HepG2 (cell line): ENCODE measurements around the gene OR6C2. TPM values are rescaled to one million over a fixed set of nuclear protein-coding genes. Genes with fewer than 3 reads are reported as not detected.

ENCODE experiments used
- ATAC-seq: fragments of 200-7000 bp; cut with Tn5 transposase; 3 replicates; pipeline ENCODE4 v1.9.1; 2020; ENCODE audit warnings: mild to moderate bottlenecking, moderate library complexity
- BruUV-seq: library from RNA; stranded (reverse); fragments of 400-500 nt; replicated peaks from 2 replicates; lab custom pipeline; 2021; lab: Mats Ljungman, UMichigan
- CTCF ChIA-PET: fragments of 300-600 bp; formaldehyde crosslinking; extraction: SDS; loops from one replicate; lab custom pipeline; 2021; ENCODE audit warnings: low total read pairs, inconsistent platforms, low intra/inter-chr PET ratio; lab: Yijun Ruan, JAX
- POLR2A ChIA-PET: fragments of 350-600 bp; sonication (Branson Sonifier 250); formaldehyde crosslinking; loops from one replicate; lab custom pipeline; 2020; ENCODE audit warnings: antibody characterized with exemption, inconsistent platforms; lab: Yijun Ruan, JAX
- DNase-seq: peaks from one replicate; pipeline ENCODE4 v3.0.0-alpha.2; 2015; ENCODE audit warnings: low spot score
- FAIRE-seq: peaks from 3 replicates; lab custom pipeline; 2011; peaks lifted over from hg19 to GRCh38; lab: Jason Lieb, UNC
- H2AFZ ChIP-seq: one replicate; pipeline ENCODE4 v1.6.1; 2011; ENCODE audit warnings: low read length, inconsistent platforms
- H3K27ac ChIP-seq: fragments of 300-600 bp; 3 replicates; pipeline ENCODE4 v1.8.0; 2011; ENCODE audit warnings: mixed run types, mild to moderate bottlenecking, mixed read lengths, low read length, inconsistent platforms; ENCODE audit not compliant: insufficient read depth; ENCODE audit errors: extremely low read length
- H3K27me3 ChIP-seq, 2 experiments: fragments of 200-600 bp in 1 of 2; 2 replicates in 1 of 2; 3 replicates in 1 of 2; pipeline versions ENCODE4 v1.6.0 to v1.8.0; 2011; ENCODE audit warnings: low read length in 2 of 2, mild to moderate bottlenecking in 2 of 2, moderate library complexity in 2 of 2, inconsistent platforms in 1 of 2; ENCODE audit not compliant: insufficient read depth in 2 of 2, control insufficient read depth in 1 of 2
- H3K36me3 ChIP-seq, 2 experiments: fragments of 200-600 bp in 1 of 2; replicated peaks in 1 of 2; 2 replicates in 1 of 2; 3 replicates in 1 of 2; pipeline versions ENCODE4 v1.5.1 to v1.8.0; 2011; ENCODE audit warnings: low read length in 2 of 2, inconsistent platforms in 1 of 2; ENCODE audit not compliant: insufficient read depth in 2 of 2, control insufficient read depth in 1 of 2
- H3K4me1 ChIP-seq: 2 replicates; pipeline ENCODE4 v1.5.1; 2012; ENCODE audit warnings: low read length, inconsistent platforms; ENCODE audit not compliant: insufficient read depth
- H3K4me2 ChIP-seq: 2 replicates; pipeline ENCODE4 v1.6.0; 2011; ENCODE audit warnings: low read depth, low read length, inconsistent platforms
- H3K4me3 ChIP-seq, 3 experiments: fragments of 200-600 bp in 1 of 3; sonication (generic), shearing (Covaris generic) in 1 of 3; replicated peaks in 1 of 3; 2 replicates each; pipeline ENCODE4 v1.5.1; 2011 to 2016; ENCODE audit warnings: low read length in 3 of 3, inconsistent platforms in 2 of 3, low read depth in 2 of 3, mild to moderate bottlenecking in 2 of 3, control low read depth in 1 of 3, mixed read lengths in 1 of 3; ENCODE audit not compliant: insufficient read depth in 1 of 3
- H3K79me2 ChIP-seq: one replicate; pipeline ENCODE4 v1.6.1; 2011; ENCODE audit warnings: low read length, inconsistent platforms; ENCODE audit not compliant: insufficient read depth
- H3K9ac ChIP-seq: 2 replicates; pipeline ENCODE4 v1.6.0; 2011; ENCODE audit warnings: mild to moderate bottlenecking, low read depth, low read length, inconsistent platforms; ENCODE audit not compliant: insufficient read depth
- H3K9me3 ChIP-seq: 2 replicates; pipeline ENCODE4 v1.5.1; 2012; ENCODE audit warnings: mild to moderate bottlenecking, low read length
- H4K20me1 ChIP-seq: 2 replicates; pipeline ENCODE4 v1.6.0; 2011; ENCODE audit warnings: inconsistent platforms, mild to moderate bottlenecking, low read length, moderate library complexity; ENCODE audit not compliant: insufficient read depth
- FOXP1 ChIP-seq, 2 experiments: fragments of 450-650 bp in 1 of 2; IDR thresholded peaks; 2 replicates each; pipeline ENCODE4 v1.6.1; 2017 to 2018; ENCODE audit warnings: antibody characterized with exemption in 1 of 2
- IRX3 ChIP-seq: sonication (generic); formaldehyde crosslinking; IDR thresholded peaks from 2 replicates; pipeline ENCODE4 v1.8.1; 2023; ENCODE audit warnings: mild to moderate bottlenecking, low read depth, missing genetic modification reagents, borderline replicate concordance
- PAXIP1 ChIP-seq: sonication (generic); formaldehyde crosslinking; conservative IDR thresholded peaks from 2 replicates; pipeline ENCODE4 v1.4.0; 2020; ENCODE audit warnings: mild to moderate bottlenecking, missing genetic modification reagents, moderate library complexity
- ZBTB8A ChIP-seq: sonication (generic); formaldehyde crosslinking; IDR thresholded peaks from 2 replicates; pipeline ENCODE4 v1.4.0; 2020; ENCODE audit warnings: mild to moderate bottlenecking, low read depth, missing genetic modification reagents, borderline replicate concordance
- ZNF318 ChIP-seq: sonication (generic); formaldehyde crosslinking; IDR thresholded peaks from 2 replicates; pipeline ENCODE4 v1.4.0; 2020; ENCODE audit warnings: mild to moderate bottlenecking, missing genetic modification reagents
- WGBS: methylation state at CpG from one replicate; pipeline ENCODE4 v1.1.6; 2017; ENCODE audit warnings: low lambda C conversion rate; 5-methylcytosine and 5-hydroxymethylcytosine counted together
- in situ Hi-C: cut with HindIII; loops from 2 replicates; pipeline ENCODE4 v1.10.0; 2017; ENCODE audit warnings: low pct_unique_long_range_greater_than_20kb; ENCODE audit not compliant: extremely low pct_ligation_motif_present
- intact Hi-C: fragments of 100-400 bp; cut with micrococcal nuclease; formaldehyde crosslinking; loops from one replicate; pipeline ENCODE4 v1.10.0; 2022; ENCODE audit not compliant: unreplicated experiment
- polyA plus RNA-seq, 8 experiments: library from polyadenylated mRNA; depleted of rRNA in 3 of 8; stranded (reverse) in 7 of 8; unstranded in 1 of 8; fragments of >200 nt; fragmentation: Illumina TruSeq in 4 of 8; extraction: Trizol in 4 of 8; gene quantifications; 2 replicates each; pipeline versions ENCODE4 v1.2.1 to v1.2.3, GENCODE V29; 2011 to 2016; ENCODE audit warnings: low read depth in 4 of 8, missing spikeins in 1 of 8, mixed read lengths in 1 of 8; ENCODE audit not compliant: insufficient read depth in 1 of 8
- total RNA-seq, 5 experiments: library from RNA; depleted of rRNA; stranded (reverse); fragments of >200 nt; fragmentation: Illumina TruSeq; extraction: Trizol; gene quantifications; 2 replicates each; pipeline ENCODE4 v1.2.3, GENCODE V29; 2016; ENCODE audit warnings: low read depth in 1 of 5
- TF ChIP-seq, protein P1 (sequence below): sonication (generic); formaldehyde crosslinking; IDR thresholded peaks from 2 replicates; pipeline ENCODE4 v1.4.0; 2020; ENCODE audit warnings: missing genetic modification reagents

Gene OR6C2
- total and polyA plus RNA-seq, 2 of the 13 experiments (the other 11 are each of a cell fraction or from before 2014, with no cell fraction given): not detected

GRCh38 chr12:55484284-55484683, 40.4 kb downstream of the OR6C2 start (continued):
- TF ChIP-seq PAXIP1 (CRISPR knock-in tag): 0 out of 2 replicates have a peak, but pooled peaks have one; percentile 22
- TF ChIP-seq, protein P1, sequence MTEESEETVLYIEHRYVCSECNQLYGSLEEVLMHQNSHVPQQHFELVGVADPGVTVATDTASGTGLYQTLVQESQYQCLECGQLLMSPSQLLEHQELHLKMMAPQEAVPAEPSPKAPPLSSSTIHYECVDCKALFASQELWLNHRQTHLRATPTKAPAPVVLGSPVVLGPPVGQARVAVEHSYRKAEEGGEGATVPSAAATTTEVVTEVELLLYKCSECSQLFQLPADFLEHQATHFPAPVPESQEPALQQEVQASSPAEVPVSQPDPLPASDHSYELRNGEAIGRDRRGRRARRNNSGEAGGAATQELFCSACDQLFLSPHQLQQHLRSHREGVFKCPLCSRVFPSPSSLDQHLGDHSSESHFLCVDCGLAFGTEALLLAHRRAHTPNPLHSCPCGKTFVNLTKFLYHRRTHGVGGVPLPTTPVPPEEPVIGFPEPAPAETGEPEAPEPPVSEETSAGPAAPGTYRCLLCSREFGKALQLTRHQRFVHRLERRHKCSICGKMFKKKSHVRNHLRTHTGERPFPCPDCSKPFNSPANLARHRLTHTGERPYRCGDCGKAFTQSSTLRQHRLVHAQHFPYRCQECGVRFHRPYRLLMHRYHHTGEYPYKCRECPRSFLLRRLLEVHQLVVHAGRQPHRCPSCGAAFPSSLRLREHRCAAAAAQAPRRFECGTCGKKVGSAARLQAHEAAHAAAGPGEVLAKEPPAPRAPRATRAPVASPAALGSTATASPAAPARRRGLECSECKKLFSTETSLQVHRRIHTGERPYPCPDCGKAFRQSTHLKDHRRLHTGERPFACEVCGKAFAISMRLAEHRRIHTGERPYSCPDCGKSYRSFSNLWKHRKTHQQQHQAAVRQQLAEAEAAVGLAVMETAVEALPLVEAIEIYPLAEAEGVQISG: peak; percentile 24; the same call in 1 of the 2 replicates

DNA sequence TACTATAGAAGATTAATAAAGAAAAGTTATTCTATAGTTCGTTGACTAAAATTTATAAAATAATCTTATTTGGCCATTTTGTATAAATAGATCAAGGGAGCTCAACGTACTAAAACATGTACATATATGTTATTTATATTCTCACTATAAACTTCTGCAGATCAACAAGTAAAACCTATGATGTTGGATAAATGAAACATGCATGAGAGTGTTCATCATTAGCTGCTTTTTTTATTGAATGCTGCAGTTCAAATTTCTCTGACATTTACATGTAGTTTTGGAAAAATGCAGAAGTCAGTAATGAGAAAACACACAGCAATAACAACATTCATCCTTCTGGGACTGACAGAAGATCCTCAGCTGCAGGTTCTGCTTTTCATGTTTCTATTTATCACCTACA, 48.2 kb downstream of the OR6C2 start, which contains the start of gene OR6C68:
Gene OR6C68 (plus strand): TSS at position 301 of the 400 bp plus-strand sequence. CDS start 0 bp downstream, at position 301.
- Histone ChIP-seq H4K20me1 (no peaks in the 10 kb centered on the region), H3K27ac (no peak within 1 kb of the TSS), H3K79me2 (no peaks in the 10 kb centered on the region), H3K9me3 (no peaks in the 10 kb centered on the region), H3K4me2 (no peak within 1 kb of the TSS), H3K36me3 (no peaks in the 10 kb centered on the region), H3K4me1 (no peaks in the 10 kb centered on the region), H3K9ac (no peak within 1 kb of the TSS), H3K4me3 (no peak within 1 kb of the TSS), H2AFZ (no peak within 1 kb of the TSS), H3K27me3 (no peaks in the 10 kb centered on the region)
- CTCF ChIA-PET: no interaction called here
- 22% methylated on average over 2 of the region's 2 CpGs for WGBS
- ATAC-seq (no peak), FAIRE-seq (no peak), DNase-seq (no peak)
- intact Hi-C loops (no loop called here), in situ Hi-C loops (no loop called here)
- no TSS peak for BruUV-seq
- POLR2A ChIA-PET: no interaction called here
- TF ChIP-seq FOXP1 (IDR thresholded peaks at IDR 0.05) (no peak), FOXP1 (CRISPR knock-in tag; IDR thresholded peaks at IDR 0.05) (no peak), ZNF318 (CRISPR knock-in tag) (no peak), IRX3 (CRISPR knock-in tag) (no peak), ZBTB8A (no peak)
